ENCODE data around the gene TRRAP. TPM values are rescaled to one million over a fixed set of nuclear protein-coding genes. Genes with fewer than 3 reads are reported as not detected.

The TRRAP gene
- total RNA-seq, 1 donor = 20.3 TPM

GRCh38 chr7:99011341-99011705 lies 133.0 kb downstream of the TRRAP start:
- no peak for DNase-seq (ENCODE audit: low read depth)
- H3K4me3 ChIP-seq (ENCODE audit: low read depth, low read length) = no peak overlapping the region
- TF ChIP-seq, protein P1, sequence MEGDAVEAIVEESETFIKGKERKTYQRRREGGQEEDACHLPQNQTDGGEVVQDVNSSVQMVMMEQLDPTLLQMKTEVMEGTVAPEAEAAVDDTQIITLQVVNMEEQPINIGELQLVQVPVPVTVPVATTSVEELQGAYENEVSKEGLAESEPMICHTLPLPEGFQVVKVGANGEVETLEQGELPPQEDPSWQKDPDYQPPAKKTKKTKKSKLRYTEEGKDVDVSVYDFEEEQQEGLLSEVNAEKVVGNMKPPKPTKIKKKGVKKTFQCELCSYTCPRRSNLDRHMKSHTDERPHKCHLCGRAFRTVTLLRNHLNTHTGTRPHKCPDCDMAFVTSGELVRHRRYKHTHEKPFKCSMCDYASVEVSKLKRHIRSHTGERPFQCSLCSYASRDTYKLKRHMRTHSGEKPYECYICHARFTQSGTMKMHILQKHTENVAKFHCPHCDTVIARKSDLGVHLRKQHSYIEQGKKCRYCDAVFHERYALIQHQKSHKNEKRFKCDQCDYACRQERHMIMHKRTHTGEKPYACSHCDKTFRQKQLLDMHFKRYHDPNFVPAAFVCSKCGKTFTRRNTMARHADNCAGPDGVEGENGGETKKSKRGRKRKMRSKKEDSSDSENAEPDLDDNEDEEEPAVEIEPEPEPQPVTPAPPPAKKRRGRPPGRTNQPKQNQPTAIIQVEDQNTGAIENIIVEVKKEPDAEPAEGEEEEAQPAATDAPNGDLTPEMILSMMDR (IDR thresholded peaks at IDR 0.05; ENCODE audit: insufficient read depth, low read depth, low read length) = no peak

DNA sequence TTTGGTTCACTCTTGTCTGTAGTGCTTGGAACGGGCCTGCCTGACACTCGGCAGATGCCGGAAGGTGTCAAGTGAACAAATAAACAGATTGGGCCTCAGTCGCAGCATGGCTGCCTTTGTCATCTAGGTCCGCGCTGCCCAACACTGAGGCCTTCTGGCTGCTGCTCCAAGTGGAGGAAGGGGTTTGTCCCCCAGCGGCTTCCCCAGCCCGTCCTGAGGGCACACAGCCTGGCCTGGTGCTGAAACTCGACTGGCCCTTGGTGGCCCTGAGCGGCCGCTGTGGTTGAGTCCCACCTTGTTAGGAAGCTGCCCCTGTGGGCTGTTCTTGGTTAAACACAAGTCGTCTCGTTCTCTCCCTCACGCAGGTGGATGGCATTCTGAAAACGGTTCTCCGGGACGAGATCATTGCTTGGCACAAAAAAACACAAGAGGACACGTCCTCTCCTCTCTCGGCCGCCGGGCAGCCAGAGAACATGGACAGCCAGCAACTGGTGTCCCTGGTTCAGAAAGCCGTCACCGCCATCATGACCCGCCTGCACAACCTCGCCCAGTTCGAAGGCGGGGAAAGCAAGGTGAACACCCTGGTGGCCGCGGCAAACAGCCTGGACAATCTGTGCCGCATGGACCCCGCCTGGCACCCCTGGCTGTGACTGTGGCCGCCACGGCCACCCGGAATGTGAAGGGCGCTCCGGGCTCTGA lies 133.5 kb downstream of the TRRAP start:
- DNase-seq (ENCODE audit: low read depth) = no peak
- no peak overlapping the region for H3K4me3 ChIP-seq (ENCODE audit: low read depth, low read length)
- TF ChIP-seq, protein P1 (IDR thresholded peaks at IDR 0.05; ENCODE audit: insufficient read depth, low read depth, low read length) = no peak

DNA sequence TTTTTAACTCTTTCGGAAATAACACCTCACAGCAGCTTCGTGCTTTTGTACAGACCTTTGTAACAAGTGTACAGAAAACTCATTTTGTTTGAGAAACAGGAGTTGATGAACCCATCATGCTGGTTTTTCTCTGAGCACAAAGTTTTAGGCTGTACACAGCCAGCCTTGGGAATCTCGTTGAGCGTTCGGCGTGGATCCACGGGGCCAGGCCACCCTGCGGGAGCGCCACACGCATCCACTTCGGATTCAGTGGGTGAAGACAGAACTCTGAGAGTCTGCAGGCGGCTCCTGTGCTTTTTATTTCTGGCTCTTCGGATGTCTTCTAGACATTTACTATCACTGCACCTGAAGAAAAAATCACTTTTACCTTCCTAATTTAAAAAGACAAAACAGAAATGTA lies 134.4 kb downstream of the TRRAP start:
- no peak for DNase-seq (ENCODE audit: low read depth)
- TF ChIP-seq, protein P1 (IDR thresholded peaks at IDR 0.05; ENCODE audit: insufficient read depth, low read depth, low read length) = no peak
- H3K4me3 ChIP-seq (ENCODE audit: low read depth, low read length) = no peak overlapping the region

- no peak overlapping the region for H3K4me3 ChIP-seq (ENCODE audit: low read depth, low read length)
- no peak for DNase-seq (ENCODE audit: low read depth)
- TF ChIP-seq, protein P1 (IDR thresholded peaks at IDR 0.05; ENCODE audit: insufficient read depth, low read depth, low read length) = no peak
Measured at GRCh38 chr7:99013266-99014112, 135.2 kb downstream of the TRRAP start.

DNA sequence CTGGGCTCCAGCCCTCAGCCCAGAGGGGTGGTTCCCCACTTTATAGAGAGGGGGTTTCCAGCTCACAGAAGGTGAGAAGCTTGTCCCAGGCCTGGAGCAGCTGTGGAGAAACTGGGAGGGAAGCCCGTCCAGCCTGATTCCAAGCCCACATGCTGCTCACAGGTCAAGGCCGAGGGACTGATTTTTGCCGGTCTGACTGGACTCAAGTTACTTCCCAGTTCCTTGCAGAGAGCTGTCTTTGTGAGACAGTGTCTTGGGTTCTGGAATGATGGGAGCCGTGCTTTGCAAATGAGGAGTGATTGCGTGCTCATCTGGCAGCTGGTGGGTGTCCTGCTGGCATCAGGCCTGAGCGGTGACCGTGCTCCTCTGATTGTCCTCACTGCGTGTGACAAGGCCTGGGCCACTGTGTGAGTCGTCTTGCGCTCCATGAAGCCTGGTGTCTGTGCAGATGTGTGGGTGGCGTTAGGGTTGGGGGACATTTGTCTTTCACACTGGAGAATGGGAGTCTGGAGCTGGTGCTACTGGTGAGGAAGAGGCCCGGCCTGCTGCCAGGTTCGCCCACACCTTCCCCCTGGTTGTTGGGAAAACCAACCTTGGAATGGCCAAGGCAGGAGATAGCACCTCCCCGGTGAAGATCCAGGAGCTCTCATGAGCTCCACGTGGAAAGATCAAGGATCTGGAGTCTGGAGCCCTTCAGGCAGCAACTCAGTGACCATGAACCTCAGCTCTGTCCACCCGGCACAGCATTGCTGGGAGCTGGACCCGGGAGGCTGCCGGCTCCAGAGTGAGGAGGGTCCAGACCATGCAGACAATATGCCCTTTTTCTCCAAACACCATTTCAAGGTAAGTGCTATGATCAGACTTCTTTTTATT lies 136.0 kb downstream of the TRRAP start:
- no peak for DNase-seq (ENCODE audit: low read depth)
- no peak overlapping the region for H3K4me3 ChIP-seq (ENCODE audit: low read depth, low read length)
- TF ChIP-seq, protein P1 (IDR thresholded peaks at IDR 0.05; ENCODE audit: insufficient read depth, low read depth, low read length) = no peak

DNA sequence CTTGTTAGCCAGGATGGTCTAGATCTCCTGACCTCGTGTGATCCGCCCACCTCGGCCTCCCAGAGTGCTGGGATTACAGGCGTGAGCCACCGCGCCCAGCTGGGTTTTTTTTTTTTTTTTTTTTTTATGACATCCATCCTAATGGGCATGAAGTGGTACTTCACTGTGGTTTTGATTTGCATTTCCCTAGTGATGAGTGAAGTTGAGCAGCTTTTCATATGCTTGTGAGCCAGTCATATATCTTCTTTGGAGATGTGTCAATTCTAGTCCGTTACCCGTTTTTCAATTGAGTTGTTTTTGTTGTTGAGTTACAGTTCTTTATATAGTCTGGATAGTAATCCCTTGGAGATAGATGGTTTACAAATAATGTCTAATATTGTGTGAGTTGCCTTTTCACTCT lies 137.9 kb downstream of the TRRAP start:
- H3K4me3 ChIP-seq (ENCODE audit: low read depth, low read length) = no peak overlapping the region
- DNase-seq (ENCODE audit: low read depth) = no peak
- TF ChIP-seq, protein P1 (IDR thresholded peaks at IDR 0.05; ENCODE audit: insufficient read depth, low read depth, low read length) = no peak

Data from fibroblast of villous mesenchyme (primary cell).